Endometrial microvascular endothelial cells (primary cell): ENCODE results near the gene LPCAT3. TPM values are rescaled to one million over a fixed set of nuclear protein-coding genes. Genes with fewer than 3 reads are reported as not detected.

Experiments used
- in situ Hi-C: cut with HindIII; loops from 2 replicates; pipeline ENCODE4 v1.10.0; 2017; ENCODE audit warnings: low sequenced_read_pairs, low pct_unique_long_range_greater_than_20kb; ENCODE audit errors: inconsistent ontology term
- total RNA-seq: library from RNA; depleted of rRNA; stranded (reverse); fragments of >200 nt; gene quantifications from one replicate; pipeline ENCODE4 v1.2.3, GENCODE V29; 2015; ENCODE audit errors: inconsistent ontology term

Gene LPCAT3
- total RNA-seq, 1 donor from 2014 or later, result 28.2 TPM

DNA sequence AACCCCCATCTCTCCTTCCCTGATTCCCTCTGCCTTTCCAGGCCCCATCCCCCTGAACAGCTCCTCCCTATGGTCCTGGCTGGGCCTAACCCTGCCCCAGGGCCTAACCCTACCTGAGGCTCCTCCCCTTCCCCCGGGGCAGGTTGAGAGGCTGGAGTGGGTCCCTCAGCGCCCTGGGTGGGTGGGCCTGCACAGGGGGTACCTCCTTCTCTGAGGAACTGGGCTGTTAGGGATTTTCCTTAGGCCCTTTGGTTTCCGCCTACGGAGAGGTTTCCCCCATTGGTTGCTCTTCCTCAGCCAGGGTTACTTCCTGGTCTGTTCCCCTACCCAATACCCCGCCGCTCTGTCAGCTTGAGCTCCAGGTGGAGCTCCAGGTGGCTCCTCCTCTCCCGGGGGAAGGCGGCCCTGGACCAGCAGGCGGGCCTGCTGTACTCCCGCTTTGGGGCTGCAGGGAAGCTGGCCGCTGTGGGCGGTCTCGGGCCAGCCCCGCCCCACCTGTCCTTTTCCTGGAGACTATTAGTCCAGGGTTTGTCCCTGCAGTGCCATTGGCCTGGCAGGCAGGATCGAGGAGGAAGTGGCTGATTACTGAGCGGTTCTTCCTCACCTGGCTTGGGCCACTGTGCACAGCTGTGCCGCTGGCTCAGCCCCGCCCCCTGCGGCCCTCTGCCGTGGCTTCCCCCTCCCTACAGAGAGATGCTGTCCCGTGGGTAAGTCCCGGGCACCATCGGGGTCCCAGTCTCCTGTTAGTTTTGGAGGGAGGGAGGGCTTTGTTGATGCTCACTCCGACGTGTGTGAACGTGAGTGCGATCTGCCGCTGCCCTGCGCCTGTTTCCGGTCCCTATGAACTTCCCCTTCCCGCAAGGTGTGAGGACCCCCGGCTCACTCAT, 72.0 kb downstream of the LPCAT3 start:
- in situ Hi-C loops, result no loop called here

DNA sequence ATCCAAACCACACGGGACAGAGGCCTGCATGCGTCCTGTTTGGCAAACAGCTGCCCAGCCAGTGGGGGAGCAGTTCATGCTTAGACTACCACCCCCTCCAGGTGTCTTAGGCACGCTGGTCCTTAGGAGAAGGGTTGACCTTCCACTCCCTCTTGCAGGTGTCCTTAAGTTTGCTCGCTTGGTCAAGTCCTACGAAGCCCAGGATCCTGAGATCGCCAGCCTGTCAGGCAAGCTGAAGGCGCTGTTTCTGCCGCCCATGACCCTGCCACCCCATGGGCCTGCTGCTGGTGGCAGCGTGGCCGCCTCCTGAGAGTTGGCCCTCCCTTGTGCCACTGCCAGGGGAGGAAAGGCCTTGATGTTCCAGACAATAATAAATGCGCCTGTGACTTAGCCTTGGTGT, 72.7 kb downstream of the LPCAT3 start:
- in situ Hi-C loops, result no loop called here

GRCh38 chr12:6944381-6945186, 73.7 kb downstream of the LPCAT3 start:
- in situ Hi-C loops, result no loop called here

- in situ Hi-C loops, result no loop called here
Observed at GRCh38 chr12:6943722-6944380, 74.4 kb downstream of the LPCAT3 start, which contains the start of the genes C12orf57 and RNU7-1. C12orf57 (plus strand) TSS chr12:6944022; CDS start chr12:6944122, 100 bp downstream. RNU7-1 (plus strand) TSS chr12:6943816.

DNA sequence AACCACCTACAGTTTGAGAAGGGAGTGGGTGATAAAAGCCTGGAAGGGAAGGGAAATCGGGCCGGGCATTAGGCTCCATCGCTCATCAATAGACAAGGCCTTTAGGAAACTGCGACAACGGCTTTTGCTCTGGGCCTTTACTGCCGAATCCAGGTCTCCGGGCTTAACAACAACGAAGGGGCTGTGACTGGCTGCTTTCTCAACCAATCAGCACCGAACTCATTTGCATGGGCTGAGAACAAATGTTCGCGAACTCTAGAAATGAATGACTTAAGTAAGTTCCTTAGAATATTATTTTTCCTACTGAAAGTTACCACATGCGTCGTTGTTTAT, 74.9 kb downstream of the LPCAT3 start:
- in situ Hi-C loops, result no loop called here

DNA sequence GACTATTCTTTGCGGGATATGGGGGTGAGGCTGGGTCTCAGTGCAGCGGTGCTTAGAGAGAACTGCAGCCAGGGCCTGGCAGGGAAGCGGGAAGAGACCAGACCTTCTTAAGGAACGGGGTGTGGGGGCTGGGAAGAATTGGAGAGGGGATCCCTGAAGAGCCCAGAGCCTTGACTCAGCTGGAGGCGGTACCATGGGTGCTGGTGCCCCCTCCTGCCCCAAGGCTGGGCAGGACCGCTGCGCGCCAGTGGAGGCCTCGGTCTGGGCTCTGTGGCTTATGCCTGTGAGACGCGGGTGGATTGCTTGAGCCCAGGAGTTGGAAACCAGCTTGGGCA, 76.0 kb downstream of the LPCAT3 start:
- in situ Hi-C loops, result no loop called here

DNA sequence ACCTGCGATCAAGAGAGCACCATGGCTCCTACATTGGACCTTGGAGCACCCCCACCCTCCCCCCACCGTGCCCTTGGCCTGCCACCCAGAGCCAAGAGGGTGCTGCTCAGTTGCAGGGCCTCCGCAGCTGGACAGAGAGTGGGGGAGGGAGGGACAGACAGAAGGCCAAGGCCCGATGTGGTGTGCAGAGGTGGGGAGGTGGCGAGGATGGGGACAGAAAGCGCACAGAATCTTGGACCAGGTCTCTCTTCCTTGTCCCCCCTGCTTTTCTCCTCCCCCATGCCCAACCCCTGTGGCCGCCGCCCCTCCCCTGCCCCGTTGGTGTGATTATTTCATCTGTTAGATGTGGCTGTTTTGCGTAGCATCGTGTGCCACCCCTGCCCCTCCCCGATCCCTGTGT, 76.5 kb downstream of the LPCAT3 start:
- in situ Hi-C loops, result no loop called here

GRCh38 chr12:6941267-6941666, 77.0 kb downstream of the LPCAT3 start:
- in situ Hi-C loops, result no loop called here

DNA sequence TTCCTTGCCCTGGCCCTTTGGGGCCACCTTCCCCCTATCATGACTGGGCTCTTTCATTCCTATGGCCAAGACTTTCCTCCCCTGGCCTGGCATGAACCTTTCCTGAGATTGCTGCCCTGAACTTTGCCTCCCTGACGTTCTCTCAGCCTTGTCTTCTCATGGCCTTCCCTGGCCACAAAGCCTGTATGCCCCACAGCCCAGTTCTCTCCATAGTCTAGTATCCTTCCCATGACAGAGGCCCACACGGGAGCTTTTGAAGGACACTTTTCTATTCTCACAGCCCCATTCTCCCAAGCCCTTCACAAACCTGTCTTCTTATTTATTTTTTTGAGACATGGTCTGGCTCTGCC, 79.1 kb downstream of the LPCAT3 start:
- in situ Hi-C loops, result no loop called here

DNA sequence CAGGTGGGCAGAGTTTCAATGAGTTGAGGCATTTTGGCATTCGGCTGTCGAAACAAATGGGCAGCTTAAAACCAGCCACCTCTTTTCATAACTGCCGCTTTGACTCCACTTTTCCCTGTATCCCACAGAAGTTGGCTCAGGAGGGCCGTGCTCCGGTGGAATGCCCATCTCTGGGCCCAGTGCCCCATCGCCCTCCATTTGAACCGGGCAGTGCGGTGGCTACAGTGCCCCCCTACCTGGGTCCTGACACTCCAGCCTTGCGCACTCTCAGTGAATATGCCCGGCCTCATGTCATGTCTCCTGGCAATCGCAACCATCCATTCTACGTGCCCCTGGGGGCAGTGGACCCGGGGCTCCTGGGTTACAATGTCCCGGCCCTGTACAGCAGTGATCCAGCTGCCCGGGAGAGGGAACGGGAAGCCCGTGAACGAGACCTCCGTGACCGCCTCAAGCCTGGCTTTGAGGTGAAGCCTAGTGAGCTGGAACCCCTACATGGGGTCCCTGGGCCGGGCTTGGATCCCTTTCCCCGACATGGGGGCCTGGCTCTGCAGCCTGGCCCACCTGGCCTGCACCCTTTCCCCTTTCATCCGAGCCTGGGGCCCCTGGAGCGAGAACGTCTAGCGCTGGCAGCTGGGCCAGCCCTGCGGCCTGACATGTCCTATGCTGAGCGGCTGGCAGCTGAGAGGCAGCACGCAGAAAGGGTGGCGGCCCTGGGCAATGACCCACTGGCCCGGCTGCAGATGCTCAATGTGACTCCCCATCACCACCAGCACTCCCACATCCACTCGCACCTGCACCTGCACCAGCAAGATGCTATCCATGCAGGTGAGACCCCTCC, 79.7 kb downstream of the LPCAT3 start:
- in situ Hi-C loops, result no loop called here

DNA sequence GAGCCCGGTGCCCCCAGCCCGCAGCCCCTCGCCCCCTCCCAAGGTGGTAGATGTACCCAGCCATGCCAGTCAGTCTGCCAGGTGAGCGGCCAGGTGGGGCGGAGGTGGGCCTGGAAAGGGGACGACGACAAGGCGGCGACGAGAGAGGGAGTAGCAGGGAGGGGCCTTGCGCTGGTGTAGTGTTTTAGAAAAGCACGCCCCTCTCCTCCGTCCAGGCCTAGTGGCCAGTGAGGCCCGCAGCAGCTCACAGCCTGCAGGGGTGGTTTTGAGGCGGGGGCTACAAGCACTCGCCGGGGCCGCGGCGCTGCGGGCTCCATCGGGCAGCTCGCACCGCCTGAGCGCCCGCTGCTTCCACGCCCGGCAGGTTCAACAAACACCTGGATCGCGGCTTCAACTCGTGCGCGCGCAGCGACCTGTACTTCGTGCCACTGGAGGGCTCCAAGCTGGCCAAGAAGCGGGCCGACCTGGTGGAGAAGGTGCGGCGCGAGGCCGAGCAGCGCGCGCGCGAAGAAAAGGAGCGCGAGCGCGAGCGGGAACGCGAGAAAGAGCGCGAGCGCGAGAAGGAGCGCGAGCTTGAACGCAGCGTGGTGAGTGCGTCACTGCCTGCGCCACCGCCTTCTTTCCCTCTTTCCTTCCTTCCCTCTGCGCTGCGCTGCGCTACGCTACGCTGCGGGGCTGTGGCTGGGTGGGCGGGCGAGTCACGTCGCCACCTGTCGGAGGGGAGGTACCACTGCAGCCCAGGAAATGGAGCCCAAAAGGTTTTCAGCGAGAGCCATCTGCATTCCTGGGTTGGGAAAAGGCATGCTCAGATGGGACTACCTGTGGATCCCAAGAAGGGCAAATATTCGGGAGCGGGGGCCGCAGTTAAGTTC, 80.6 kb downstream of the LPCAT3 start:
- in situ Hi-C loops, result no loop called here

- in situ Hi-C loops, result no loop called here
Observed at GRCh38 chr12:6936636-6937480, 81.4 kb downstream of the LPCAT3 start.

- in situ Hi-C loops, result no loop called here
Observed at GRCh38 chr12:6936194-6936635, 82.1 kb downstream of the LPCAT3 start.

- in situ Hi-C loops, result no loop called here
Observed at GRCh38 chr12:6935371-6936193, 82.7 kb downstream of the LPCAT3 start.

DNA sequence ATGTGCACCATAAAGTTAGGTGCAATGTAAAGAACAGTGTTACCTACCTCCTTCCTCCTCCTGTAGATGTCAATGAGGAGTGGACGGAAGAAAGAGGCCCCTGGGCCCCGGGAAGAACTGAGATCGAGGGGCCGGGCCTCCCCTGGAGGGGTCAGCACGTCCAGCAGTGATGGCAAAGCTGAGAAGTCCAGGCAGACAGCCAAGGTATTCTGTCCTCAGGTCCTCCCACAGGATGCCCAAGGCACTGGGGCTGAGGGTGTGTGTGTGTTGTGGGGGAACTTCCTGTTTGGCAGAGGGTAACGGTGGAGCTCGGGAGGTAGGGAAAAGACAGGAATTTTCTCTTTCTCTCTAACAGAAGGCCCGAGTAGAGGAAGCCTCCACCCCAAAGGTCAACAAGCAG, 84.2 kb downstream of the LPCAT3 start:
- in situ Hi-C loops, result no loop called here

DNA sequence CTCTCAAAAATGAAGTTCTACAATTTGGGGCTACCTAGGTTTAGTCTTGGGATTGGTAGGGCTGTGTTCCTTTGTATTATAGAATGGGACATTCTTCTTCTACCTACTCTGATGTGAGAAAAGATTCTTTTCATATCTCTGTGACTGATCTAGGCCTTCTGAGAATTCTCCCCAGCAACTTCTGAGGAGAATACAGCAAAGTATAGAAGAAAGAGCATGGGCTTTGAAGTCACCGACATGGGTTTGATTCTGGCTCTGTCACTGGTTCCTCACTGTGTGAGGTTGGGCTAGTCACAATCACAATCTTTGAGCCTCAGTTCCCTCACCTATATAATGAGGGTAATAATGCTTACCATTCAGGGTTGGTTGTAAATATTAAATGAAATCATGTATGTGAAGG, 85.5 kb downstream of the LPCAT3 start:
- in situ Hi-C loops, result no loop called here
